GM19463 (cell line): ENCODE data around the gene SPG21.

ENCODE experiments used
- ATAC-seq: cut with Tn5 transposase; IDR thresholded peaks from one replicate; pipeline ENCODE4 v1.9.1; 2021; ENCODE audit warnings: mild to moderate bottlenecking, moderate library complexity; ENCODE audit not compliant: unreplicated experiment

SPG21 gene

DNA sequence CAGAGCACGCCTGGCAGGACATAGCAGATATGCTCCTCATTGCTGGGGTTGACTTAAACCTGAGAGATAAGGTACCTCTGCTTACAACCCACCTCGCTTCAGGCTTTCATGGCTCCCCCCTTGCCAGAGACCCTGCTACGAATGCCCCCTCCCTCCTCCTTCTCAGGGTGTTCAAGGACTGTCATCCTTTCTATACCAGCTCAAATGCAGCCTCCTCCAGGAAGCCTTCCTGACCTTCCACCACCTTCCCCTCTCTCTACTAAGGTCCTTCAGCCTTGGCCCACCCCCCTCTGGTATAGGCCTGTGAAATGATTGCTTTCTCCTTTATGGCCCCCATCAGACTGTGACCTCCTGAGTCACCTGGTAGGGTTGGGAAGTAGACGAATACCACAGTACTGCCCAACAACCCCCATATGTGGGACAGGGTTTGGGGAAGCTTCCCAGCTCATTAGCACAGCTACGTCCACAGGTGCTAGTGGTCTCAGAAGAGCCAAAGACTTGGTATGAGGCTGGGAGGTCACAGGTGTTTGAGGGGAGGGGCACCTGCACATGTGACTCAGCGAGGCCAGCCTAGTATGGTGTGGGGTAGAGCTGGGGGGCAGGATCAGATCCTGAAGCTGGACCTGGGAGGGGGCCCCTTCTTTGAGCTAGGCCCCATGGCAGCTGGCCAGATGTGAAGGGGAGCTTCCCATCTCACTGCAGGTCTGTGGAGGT is 46.0 kb downstream of the SPG21 start:
- no peak for ATAC-seq

GRCh38 chr15:64942356-64942755 is 47.4 kb downstream of the SPG21 start:
- no peak for ATAC-seq

GRCh38 chr15:64938192-64938591 is 51.5 kb downstream of the SPG21 start:
- no peak for ATAC-seq

DNA sequence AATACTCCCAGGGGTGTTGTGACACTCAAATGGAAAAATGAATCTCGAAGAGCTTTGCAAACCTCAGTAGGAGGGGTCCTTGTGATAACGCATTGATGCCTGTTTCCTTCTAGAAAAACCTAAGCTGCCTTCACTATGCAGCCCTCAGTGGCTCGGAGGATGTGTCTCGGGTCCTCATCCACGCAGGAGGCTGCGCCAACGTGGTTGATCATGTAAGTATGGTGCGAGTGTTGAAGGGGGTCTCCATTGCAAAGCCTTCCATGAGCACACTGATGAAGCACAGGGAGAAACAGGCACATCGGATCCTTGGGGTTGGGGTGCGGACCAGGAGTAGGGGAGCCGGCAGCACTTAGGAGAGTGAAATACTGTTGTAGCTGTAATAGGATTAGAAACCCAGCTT is 55.7 kb downstream of the SPG21 start:
- ATAC-seq = no peak

DNA sequence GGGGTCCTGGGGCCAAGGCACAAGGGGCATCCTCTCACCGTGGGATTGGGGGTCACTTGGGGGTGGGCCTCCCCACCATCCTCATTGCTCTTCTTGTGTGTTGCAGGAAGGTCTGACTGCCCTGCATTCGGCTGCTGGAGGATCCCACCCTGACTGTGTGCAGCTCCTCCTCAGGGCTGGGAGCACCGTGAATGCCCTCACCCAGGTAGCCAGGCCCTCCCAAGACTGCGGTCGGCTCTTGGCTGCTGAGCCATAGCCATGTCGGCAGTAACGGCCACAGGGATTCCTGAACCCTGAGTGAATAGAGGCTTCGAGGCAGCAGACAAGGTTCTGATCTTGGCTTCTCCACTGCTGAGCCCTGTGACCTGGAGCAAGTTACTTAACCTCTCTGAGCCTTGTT is 58.3 kb downstream of the SPG21 start:
- ATAC-seq = no peak

- ATAC-seq = no peak
These were observed 58.8 kb downstream of the SPG21 start for GRCh38 chr15:64930778-64931371.

- ATAC-seq = no peak
These were observed 59.6 kb downstream of the SPG21 start for GRCh38 chr15:64930019-64930652.

- ATAC-seq = no peak
These were observed 61.0 kb downstream of the SPG21 start for GRCh38 chr15:64928626-64929220.

DNA sequence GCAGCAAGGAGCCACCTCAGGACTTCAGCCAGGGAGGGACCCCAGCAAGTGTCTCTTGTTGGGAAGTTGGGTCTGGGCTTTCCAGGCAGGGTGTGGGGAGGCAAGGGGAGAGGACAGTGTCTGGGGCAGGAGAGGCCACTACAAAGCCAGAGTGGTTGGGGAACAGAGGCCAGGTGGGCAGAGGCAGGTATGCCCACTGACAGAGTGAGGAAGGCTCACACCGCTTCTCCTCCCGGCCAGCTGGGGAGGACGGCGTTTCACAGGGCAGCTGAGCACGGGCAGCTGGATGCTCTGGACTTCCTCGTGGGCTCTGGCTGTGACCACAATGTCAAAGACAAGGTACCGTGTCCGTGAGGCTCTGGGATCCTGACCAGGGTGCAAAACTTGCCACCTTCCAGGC is 63.1 kb downstream of the SPG21 start:
- no peak for ATAC-seq

GRCh38 chr15:64925335-64926330 is 64.1 kb downstream of the SPG21 start:
- no peak for ATAC-seq

GRCh38 chr15:64923546-64923945 is 66.2 kb downstream of the SPG21 start:
- no peak for ATAC-seq

GRCh38 chr15:64921711-64922110 is 68.0 kb downstream of the SPG21 start:
- no peak for ATAC-seq

DNA sequence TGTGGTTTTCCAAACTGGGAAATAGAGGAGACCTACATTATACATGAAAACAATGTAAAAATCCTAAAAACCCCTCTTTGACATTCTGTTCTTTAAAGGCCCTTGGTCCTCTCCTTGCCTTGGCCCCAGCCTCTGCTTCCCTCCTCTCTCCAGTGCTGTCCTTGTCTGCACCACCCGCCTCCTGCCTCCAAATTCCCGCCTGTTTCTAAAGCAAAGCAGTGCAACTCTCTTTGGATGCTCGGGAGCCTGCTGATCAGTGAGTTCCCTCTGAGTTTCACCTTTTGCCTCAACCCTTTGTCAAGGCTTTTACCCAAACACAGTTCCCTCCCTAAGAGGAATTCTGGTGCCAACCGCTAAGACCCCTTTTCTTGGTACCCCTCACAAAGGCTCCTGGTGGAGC is 70.0 kb downstream of the SPG21 start:
- ATAC-seq = no peak

GRCh38 chr15:64917211-64917610 is 72.5 kb downstream of the SPG21 start:
- ATAC-seq = no peak

DNA sequence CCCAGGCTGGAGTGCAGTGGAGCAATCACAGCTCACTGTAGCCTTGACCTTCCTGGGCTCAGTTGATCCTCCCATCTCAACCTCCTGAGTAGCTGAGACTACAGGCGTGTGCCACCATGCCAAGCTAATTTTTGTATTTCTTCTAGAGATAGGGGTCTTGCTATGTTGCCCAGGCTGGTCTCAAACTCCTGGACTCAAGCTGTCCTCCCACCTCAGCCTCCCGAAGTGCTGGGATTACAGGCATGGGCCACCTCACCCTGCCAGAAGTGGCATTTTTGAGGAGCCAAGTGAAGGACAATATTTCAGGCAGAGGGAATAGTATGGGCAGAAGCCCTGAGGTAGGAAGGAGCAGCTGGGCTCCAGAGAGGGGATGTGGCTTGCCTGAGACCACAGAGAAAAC is 73.3 kb downstream of the SPG21 start:
- no peak for ATAC-seq

DNA sequence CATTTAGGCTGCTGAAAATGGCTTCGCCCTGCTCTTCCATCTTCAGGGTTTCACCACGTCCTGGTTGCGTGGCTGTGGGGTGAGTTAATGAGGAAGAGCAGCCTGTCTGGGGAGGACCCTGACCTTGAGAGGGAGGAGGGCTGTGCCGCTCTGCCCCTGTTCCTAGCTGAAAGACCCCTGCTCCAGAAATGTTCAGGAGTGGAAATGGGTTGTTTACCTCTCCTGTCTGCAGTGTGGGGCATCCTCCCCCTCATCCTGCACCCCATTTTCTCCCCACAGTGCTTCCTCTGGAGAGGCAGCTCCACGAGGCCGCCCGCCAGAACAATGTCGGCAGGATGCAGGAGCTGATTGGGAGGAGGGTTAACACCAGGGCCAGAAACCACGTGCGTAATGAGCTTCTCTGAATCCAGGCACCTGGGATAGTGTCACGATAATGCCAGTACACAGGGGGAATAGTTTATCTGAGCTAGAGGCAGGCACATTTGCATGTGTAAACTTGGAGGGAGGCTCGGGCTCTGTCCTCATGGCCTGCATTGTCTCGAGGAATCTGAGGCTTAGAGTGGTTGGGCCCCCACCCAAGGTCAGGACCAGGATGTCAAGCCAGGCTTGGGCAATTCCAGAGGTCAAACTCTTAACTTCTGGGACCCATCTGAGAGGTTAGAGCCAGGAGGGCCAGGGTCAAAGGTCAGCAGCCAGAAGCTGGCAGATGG is 74.0 kb downstream of the SPG21 start:
- ATAC-seq = no peak
